GM15510 (cell line): Measurements from ENCODE around the gene KIAA2012.

Experiments
- POLR2A ChIP-seq: IDR thresholded peaks from 3 replicates; pipeline ENCODE4 v1.6.1; 2011; ENCODE audit warnings: borderline replicate concordance; ENCODE audit not compliant: insufficient read length; ENCODE audit errors: extremely low read depth

KIAA2012 gene

DNA sequence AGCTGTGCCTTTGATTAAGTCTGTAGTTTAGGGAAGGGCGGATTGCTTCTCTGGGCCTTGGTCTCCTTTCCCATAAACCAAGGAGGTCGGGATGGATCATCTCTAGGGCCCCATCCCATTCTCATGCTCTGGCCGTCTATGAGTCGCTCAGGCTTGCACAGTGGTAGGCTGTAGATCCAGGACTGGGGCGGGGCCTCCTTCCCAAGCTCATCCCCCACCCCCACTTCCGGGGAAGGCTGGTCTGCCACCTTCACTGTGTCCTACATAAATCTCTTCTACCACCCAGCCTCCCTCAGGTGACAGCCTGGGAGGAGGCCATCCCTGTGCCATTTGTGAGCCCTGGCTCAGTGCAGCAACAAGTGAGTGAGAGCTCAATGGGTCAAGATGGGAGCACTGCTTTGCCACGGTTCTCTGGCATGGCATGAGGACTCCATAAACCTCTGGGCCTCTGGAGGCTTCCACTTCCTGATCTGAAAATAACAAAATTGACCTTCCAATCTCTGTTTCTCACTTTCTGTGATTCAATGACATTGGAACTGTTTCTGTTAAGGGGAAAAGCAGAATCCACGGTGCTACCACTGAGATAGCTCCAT lies 96.9 kb downstream of the KIAA2012 start:
- no peak for TF ChIP-seq POLR2A

DNA sequence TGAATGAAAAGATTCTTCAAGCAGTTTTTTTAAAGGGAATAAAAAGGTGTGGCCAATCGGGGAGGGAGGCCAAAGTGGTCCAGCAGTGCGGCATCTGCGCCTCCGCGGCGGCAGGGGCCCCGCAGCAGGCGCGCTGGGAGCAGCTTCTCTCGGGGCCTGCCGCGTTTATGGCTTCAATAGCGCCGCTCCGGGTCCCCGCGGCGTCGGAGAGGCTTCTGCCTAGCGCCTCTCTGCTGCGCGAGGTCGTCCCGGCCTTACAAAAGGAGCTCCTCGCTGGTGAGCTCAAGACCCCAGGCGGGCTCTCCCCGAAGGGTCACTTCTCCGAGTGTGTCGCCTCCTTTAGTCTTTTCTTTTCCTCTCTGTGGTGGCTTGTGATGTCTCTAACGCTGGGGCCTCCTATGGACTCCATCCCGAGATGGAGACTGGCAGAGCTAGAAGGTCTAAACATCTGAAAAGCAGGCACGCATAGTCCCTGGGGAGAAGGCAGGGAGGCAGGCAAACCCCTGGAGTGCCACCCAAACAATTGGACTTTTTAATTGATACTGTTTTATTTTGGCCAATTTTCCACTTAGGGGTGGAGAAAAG lies 98.3 kb downstream of the KIAA2012 start:
- no peak for TF ChIP-seq POLR2A

DNA sequence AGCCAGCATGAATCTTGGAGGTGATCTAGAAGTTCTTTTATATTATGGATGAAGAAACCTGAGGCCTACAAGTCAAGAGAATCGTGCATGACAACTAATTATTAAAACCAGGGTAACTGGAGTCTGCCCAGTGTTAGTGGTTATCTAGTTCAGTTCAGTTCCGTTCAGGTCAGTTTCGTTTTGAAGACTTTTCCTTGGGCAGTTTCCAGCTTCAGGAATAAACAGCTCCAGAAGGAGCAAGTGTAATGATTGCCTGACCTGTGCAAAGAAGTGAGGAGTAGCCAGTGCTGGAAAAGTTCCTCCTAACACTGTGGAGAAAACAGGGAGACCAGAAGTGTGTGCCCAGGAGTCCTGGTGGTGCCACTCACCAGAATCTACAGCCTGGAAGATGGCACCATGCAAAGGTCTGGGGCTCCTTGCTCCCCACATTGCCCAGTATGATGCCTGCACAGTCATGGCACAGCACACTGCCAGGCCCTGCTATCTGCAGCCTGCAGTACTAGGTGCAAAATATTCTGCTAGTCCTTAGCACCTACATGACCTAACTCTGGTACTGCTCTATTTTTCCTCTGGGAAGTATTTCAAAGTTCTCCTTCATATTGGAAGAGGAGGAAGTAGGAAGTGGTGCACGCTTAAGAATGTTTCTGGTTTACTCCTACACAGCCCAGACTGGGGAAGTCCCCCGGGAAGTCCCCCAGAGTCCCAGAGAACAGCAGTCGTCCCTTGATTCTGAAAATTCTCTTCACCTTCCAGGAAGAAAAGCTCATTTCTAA lies 99.6 kb downstream of the KIAA2012 start:
- TF ChIP-seq POLR2A = no peak

GRCh38 chr2:202178346-202178958 lies 105.4 kb downstream of the KIAA2012 start:
- no peak for TF ChIP-seq POLR2A

DNA sequence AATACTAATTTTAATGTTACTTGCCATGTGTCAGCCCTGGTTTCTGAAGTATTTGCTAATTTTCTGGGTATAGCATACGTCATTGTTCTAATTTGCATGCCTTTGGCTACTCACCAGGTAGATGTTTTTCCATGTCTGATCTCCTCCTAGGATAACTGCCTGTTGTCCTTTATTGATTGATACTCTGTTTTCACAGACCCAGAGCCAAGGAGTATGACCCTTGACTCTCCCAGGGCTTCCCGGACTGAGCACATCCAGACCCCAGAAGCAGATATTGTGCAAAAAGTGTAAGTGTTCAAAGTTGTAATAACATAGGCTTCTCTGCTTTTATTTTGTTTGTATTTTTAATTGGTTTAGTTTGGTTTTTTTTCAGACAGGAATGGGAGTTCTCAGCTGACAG lies 111.5 kb downstream of the KIAA2012 start:
- TF ChIP-seq POLR2A = no peak

DNA sequence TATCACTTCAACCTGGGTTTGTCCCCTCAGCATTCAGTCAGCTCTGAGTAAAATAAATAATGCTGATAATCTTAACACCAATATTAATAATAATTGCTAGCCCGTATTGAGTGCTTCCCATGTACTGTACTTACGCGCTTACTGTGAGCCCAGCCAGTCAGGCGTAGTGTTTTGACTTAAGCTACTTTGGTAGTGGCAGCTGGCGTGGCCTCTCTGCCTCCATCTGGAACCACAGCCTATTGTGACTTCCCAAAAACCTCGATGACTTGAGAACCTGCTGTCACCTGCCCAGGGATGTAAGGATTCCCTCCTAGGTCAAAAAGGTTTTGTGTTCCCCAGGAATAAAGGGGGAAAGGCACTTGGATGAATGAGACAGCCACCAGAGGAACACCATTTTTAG lies 112.1 kb downstream of the KIAA2012 start:
- TF ChIP-seq POLR2A = no peak

GRCh38 chr2:202186641-202187202 lies 113.7 kb downstream of the KIAA2012 start:
- TF ChIP-seq POLR2A = no peak

- no peak for TF ChIP-seq POLR2A
Measured at GRCh38 chr2:202187570-202187969, 114.5 kb downstream of the KIAA2012 start.

DNA sequence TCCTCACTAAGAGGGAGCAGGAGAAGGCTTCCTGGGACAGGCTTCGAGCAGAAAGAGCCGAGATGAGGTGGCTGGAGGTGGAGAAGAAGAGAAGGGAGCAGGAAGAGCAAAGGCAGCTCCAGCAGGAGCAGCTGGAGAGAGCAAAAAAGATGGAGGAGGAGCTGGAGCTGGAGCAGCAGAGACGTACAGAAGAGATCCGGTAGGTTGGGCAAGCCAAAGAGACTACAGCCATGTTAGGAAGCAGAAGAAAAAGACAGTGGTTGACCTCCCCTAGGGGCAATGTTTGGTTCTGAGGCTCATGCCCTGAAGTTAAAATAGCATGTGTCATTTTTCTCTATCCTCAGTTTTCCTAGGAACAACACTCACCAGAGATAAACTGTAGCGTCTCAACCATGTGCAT lies 120.2 kb downstream of the KIAA2012 start:
- no peak for TF ChIP-seq POLR2A

DNA sequence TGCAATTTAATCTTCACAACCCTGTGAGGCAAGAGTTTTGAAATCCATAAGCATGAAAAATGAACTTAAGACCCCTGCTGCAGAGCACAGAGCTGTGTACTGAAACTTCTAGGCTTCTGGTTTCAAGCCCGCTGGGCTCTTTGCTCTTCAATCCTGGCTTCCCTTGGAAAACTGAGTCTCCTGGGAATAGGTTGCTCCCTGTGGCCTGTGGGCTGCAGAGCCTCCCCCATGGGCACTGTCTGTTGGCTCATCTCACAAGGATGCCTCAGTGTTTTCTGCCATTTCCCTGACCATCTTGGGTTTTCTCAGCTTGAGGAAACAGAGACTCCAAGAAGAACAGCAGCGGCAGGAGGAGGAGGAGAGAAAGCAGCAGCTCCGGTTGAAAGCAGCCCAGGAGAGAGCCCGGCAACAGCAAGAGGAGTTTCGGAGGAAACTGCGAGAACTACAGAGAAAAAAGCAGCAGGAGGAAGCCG lies 120.9 kb downstream of the KIAA2012 start:
- TF ChIP-seq POLR2A = no peak

DNA sequence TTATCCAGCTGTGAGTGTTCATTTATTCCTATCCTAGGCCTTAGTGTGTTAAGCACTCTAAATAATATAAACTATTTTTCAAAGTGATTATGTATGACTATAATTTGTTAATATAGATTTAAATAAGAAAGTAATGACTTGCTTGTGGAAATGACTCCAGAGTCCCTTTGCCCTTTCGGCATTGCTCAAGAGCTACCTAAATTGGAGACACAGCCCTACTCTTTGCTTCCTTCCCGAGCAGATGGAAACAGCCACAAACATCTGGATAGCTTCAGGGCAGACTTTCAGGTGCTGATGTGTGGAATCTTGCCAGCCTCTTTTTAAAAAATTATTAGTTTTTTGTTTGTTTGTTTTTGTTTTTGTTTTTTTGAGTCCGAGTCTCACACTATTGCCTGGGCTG lies 121.4 kb downstream of the KIAA2012 start:
- TF ChIP-seq POLR2A = no peak

- TF ChIP-seq POLR2A = no peak
Measured at GRCh38 chr2:202196727-202197126, 123.7 kb downstream of the KIAA2012 start.

DNA sequence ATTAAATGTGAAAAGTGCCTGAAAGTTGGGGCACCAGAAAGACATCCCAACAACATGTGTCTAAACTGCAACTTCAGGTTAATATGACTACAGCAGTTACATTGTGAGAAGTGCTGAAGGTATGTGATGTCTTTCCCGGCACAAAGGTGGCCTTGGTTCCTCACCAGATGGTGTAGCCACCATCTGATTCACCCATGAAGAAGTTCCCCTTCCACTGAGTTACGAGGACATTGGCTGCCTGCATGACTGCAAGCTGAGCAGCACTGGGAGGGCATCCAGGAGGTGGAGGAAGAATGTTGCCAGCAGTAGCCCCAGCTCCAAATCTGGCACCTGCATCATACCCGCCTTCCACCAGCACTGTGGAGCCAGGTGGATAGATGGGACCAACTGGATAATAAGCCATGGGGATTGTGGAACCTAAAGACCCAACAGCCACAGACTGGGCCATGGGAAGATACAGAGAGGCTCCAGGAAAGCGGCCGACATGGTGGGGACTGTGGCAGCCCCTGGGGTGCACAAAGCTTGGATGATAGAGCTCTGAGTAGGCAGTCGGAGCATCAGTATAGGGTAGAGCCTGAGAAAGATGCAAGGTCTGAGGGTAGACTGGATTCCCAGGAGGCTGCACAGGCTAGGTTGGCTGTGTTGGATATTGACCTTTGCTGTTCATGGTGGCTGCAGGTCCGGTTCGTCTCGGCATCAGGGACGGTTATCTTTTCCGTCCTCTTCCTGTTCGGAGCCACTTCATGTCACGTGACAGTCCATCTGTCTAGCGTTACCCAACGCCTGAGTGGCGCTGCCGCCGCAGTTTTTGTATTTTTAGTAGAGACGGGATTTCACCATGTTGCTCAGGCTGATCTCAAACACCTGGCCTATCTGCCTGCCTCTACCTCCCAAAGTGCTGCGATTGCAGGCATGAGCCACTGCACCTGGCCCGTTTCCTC lies 128.4 kb downstream of the KIAA2012 start:
- no peak for TF ChIP-seq POLR2A

DNA sequence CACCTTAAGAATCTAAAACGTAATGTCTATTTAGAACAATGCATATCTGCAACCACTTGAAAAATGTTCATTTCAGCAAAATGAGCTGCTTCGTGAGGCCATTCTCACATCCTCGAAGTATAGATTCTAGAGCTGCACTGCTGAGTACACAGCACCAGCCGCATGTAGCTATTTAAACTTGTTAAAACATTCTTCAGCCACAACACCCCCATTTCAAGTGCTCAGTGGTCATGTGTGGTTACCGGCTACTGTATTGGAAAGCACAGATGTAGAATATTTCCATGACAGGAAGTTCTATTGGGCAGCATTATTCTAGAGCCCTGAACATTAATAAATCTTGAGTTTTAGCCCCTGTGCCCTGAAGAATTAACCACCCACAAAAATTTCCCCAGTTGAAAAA lies 130.3 kb downstream of the KIAA2012 start:
- TF ChIP-seq POLR2A = no peak

DNA sequence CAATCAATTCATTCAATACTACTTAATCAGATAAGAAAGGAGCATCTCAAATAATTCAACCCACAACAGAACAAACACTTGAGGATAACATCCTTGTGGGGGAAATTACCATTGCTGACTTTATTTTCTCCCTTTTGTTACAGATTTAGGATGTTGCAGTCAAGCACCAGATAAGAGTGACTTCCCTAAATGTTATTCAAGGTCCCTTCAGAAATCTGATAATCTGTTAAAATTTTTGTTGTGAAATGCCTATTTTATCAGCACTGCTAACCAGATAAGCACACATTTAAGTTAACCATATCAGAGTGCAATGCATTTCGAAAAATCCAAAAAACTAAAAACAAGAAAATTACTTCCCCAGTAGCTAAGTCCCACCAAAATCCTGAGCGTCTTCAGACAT lies 131.8 kb downstream of the KIAA2012 start:
- no peak for TF ChIP-seq POLR2A

DNA sequence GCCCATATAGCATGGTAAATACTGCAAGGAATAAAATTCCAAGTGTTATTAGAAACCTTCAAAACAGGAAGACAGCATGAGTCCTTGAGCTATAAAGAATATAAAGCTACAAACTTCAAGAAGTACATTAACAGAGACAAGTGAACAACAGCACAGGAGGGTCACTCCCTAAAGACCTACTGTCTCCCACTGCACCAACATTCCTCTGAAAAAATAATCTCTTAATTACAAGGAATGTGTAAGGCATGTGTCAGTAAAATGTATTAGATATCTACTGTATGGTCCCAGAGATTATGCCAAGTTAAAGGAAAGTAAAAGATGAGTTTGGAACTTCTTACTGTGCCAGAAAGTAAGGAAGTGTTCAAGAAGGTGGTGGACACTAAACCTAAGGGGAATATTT lies 135.5 kb downstream of the KIAA2012 start:
- no peak for TF ChIP-seq POLR2A
